ENCODE measurements around the gene TBCCD1.
"Not testable (repeated sequence)": the region's sequence is repeated elsewhere in the genome, so short reads cannot be mapped to it uniquely, and the experiment has no call there.

The TBCCD1 gene

DNA sequence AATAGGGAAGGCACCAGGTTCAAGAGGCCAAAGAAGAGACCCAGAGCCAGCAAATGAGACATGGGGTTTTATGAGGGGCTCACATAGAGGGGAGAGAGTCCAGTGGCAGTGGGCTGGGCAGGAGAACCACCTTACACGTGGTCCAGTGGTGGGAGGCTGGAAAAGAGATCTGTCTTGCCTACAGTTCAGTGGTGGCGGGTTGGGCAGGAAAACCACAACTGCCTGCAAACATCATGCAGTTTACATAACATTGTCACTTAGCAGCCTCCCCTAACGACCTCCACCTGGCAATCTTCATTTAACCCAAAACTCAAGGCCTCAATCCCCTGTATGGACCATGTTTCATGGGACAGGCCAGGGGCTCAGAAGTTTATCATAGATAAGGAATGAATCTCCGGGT lies 52.0 kb downstream of the TBCCD1 start:
- no peak for DNase-seq

DNA sequence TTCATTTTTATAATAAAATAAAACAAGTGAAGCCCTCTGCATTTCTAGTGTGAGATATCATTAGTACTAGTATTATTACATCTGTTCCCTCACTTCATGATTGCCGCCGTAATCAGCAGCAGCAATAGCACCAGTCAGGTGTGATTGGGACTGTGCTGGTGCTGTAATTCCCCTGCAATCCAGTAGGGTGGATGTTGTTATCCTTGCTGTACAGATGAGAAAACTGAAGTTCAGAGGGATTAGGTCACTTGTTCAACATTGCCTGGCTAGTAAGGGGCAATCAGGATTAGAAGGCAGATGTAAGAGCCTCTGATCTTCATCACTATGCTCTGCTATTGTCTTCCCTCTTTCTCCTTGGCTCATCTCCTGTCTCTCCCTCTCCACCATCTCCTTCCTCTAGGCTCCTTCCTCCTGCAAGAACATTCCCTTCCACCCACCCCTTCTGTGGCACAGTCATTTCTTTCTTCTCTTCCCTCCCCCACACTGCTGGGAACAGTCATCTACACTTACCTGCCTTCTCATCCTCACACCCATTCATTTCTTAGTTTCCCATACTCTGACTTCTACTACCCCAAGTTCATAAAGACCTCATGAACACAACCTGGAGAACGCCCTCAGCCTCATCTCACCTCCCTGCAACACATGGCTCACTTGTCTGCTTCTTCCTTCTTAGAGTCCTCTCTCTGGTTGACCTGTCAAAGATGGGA lies 52.7 kb downstream of the TBCCD1 start:
- DNase-seq: no peak

DNA sequence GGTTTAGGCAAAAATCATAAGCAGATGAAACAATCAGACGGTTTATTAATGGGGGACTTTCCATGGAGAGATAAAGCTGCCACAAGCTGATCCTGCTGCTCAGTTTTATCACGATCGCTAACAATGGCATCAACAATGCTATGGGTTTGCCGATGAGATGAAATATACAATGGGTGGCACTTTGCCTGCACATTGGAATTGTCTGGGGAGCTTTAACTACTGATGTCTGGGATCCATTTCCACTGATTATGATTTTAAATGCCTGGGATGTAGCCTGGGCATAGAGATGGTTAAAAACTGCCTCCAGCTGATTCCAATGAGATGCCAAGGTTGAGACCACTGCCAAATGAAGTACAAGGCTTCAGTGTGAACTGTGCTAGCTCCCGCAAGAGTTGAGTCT lies 53.8 kb downstream of the TBCCD1 start:
- DNase-seq: no peak

DNA sequence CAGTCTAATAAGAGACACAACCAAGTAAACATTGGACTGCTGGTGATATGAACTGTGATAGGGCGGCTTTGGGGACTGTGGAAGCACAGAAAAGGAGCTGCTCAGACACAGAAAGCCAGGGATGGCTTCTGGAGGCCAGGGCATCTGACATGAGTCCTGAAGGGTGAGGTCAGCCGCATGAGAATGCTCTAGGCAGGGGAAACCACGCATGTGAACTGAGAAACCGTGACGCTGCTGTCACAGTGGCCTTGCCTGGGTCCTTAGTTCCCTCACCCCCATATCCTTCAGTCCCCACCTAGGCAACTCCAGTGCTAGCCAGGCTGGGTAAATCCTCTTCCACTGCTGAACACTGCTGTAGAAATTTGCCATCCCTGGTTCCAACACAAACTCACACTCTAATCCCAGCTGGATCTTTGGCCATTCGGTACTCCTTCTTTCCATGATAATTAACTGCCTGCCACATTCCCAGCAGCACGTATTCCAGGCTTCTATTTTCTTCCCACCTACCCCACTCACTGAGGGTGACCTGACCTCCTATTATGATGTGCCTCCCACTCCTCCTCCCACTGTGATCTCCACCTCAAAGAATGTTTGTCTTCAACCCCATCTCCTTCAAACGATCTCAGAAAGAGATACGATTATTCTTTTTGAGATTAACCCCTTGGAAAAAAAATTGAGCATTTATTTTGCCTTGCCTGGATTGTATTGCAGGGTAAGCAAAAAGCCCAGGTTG lies 54.4 kb downstream of the TBCCD1 start:
- no peak for DNase-seq

DNA sequence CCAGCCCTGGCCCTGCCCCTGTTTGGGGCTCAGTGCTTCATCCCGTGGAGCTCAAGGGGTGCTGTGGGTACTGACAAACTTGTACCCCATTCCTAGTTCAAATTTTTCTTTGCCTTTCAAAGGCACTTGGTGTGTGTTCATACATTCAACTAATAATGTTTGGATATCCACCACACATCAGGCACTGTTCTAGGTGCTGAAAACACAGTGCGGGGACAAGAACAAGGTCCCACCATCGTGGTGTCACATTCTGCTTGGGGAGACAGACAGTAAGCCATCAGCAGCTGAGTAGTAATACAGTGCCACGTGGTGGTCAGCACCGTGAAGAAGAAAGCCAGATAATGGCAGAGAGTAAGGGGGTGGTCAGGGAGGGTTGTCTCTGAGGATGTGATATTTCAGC lies 55.4 kb downstream of the TBCCD1 start:
- DNase-seq: no peak

DNA sequence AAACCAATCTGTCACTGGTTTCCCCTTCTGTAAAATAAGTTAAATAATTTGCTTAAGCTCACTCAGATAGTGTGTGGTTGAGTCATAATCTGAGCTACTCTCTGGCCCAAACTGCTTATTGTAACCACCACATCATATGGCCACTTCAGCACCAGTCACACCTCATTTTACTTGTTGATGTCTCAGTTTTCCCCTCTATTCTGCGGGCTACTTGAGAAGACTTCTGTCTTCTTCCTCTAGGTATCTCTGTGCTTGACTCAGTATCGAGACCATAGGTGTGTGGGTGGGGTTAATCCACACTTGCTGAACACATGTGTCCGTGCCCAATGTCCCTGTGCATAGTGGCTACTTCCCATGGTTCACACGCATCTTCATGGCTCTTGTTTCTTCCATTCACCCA lies 55.9 kb downstream of the TBCCD1 start:
- DNase-seq: no peak

DNA sequence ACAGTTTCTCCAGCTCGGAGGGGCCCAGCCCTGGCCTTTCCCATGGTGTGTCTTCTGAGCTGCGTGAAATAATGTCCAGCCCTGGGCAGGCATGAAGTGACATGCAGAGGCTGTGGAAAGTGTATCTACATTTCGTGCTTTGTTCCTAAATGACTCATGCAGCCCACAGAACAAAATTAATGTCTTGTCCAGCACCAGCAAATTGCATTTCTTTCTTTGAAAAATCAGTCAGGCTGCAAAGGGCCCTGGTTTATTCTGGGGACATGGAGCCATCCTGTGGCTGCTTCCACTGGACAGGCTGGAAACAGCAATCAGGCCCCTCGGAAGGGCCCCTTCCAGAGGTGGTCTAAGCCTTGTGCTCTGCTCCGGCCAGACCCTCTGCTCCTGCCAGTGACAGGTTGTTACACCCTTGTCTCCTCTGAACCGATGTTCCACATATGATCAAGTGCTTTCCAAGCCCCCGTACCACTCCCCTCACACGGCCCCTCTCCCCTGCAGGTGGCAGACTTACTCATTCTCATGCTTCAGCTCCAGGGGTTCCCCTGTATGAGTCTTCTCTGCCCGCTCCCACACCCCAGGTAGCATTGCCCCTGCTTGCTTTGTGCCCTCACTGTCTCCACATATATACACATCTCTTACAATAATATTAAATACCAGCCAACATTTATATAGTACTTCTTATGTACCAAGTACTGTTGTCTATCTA lies 56.6 kb downstream of the TBCCD1 start:
- no peak for DNase-seq

DNA sequence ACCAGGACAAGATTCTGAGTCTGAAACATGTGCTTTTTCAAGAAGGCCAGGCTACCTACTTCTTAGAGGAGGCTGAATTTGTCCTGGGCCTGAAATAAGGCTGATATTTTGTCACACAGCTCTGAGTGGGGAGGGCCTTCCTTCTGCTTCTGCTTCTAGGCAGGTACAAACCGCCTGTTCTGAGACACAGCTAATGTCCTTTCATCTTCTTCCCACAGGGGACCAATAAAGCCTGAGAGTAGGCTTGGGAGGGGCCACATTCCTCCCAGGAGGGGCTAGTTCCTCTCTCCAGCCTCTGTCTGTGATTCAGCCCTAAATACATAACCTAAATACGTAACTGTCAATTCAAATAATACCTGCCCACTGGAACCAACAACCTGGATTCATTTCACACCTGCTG lies 57.7 kb downstream of the TBCCD1 start:
- DNase-seq: no peak

DNA sequence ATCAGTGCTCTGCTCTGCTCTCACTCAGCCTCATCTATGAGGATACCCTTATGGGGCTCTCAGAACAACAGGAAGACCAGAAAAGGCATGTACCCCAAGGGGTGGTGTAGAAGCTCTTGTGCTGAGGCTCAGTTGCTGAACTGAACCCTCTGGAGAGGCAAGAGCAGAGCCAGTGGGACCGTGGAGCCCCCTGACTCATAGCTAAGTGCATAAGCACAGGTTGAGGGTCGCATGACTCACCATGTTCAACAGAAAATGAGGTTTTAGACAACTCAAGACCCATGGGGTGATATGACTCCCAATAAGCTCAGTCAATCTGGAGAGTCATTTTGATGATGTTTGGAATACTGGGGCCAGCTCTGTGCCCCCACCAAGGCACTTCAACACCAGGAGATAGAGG lies 60.3 kb downstream of the TBCCD1 start:
- no peak for DNase-seq

DNA sequence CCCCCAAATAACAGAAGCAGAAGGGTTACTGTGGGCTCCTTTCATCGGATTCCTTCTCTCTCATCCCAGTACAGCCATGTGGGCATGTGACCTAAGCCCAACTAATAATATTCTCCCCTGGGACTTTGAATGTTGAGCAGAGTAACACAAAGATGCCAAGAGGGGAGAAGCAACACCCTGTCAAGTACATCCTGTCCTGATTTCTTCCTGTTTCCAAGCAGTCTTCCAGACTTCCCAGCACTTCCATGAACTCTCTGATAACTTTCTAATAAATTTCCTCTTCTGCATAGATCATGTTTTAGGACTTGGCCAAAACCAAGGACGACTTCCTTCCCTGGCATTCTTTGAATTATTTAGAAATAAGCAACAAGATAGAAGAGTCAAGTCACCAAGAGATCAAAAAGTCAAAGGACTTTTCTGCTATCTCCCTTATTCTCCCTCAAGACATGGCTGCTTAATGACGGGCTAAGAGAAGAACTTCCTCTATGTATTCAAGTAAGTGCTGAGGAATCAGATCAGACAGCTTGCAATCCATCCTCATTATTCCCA lies 60.9 kb downstream of the TBCCD1 start:
- DNase-seq: no peak

DNA sequence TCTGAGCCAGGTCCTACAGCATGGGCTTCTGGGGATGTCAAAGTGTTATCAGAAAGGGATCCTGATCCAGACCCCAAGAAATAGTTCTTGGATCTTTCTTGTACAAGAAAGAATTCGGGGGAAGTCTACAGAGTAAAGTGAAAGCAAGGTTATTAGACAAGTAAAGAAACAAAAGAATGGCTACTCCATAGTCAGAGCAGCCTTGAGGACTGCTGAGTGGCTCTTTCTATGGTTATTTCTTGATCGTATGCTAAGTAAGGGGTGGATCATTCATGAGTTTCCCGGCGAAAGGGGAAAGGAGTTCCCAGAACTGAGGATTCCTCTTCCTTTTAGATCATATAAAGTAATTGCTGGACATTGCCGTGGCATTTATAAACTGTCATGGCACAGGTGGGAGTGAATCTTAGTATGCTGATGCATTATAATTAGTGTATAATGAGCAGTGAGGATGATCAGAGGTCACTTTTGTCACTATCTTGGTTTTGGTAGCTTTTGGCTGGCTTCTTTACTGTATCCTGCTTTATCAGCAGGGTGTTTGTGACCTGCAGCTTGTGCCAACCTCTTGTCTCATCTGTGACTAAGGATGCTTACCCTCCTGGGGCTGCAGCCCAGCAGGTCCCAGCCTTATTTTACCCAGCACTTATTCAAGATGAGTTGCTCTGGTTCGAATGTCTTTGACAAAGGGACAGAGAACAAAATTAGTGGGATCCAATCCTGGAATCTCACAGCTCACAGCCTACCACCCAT lies 64.0 kb downstream of the TBCCD1 start:
- DNase-seq: no peak

DNA sequence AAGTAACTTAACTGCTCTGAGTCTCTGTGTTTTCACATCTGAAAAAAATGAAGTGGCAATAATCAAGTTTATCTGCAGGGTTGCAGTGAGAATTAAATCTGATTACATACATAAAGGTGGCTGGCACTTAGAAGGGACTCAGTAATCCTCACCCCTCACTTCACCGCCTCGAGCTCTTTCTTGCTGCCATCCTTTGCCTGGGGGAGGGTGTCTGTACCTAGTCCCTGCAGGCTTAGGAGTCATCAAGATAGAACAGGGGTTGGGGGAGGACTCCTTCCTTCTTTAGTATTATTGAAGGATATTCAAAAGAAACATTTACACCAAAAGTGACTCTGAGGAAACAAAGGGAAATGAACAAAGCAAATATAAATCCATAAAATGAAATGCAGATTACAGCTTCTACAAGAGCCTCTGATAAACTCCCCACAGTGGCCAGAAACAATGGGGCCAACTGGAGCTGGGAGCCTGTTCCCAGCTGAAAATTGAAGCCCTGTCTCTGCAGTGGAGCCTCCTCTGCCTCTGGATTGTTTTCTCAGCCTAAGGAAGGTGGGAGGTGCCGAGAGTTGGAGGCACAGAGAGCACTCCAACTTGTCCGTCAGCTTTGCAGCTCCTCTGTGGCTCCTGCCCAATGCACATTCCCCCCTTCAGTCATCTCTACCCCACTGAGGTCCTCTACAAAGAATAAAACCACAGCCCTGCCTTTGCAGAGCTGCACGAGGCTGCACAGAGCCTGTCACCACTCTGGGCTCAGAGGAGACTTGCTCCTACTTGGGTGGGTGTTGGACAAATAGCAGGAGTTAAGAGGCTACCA lies 64.8 kb downstream of the TBCCD1 start:
- DNase-seq: no peak

DNA sequence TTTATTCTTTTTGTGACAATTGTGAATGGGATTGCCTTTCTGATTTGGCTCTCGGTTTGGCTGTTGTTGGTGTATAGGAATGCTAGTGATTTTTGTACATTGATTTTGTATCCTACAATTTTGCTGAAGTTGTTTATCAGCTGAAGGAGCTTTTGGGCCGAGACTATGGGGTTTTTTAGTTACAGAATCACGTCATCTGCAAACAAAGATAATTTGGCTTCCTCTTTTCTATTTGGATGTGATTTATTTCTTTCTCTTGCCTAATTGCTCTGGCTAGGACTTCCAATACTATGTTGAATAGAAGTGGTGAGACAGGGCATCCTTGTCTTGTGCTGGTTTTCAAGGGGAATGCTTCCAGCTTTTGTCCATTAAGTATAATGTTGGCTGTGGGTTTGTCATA lies 67.2 kb downstream of the TBCCD1 start:
- not testable (repeated sequence) for DNase-seq

DNA sequence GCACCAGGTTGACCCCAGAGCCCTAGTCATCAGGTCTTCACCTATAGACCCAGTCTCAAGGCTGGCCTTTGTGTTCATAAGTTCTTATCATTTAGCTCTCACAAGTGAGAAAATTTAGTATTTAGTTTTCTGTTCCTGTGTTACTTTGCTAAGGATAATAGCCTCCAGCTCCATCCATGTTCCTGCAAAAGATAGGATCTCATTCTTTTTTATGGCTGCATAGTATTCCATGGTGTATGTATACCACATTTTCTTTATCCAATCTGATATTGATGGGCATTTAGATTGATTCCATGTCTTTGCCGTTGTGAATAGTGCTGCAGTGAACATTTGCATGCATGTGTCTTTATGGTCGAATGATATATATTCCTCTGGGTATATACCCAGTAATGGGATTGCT lies 69.1 kb downstream of the TBCCD1 start:
- DNase-seq: not testable (repeated sequence)

DNA sequence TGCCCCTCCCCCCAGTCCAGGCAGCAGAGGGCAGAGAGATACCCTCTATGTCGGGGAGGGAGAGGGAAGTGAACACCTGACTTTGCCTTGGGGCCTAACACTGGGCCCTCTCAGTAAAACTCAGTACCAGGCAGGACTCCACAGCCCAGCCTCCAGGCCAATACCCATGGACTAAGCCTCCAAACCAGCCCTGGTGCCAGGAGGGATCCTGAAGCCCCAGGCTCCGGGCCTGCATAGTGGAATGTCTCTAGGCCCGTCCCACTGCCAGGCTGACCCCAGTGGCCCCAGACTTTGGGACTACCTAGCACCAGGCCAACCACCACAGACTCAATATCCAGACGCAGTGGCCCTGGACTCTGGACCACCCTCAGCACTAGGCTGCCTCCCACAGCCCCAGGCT lies 69.5 kb downstream of the TBCCD1 start:
- no peak for DNase-seq

DNA sequence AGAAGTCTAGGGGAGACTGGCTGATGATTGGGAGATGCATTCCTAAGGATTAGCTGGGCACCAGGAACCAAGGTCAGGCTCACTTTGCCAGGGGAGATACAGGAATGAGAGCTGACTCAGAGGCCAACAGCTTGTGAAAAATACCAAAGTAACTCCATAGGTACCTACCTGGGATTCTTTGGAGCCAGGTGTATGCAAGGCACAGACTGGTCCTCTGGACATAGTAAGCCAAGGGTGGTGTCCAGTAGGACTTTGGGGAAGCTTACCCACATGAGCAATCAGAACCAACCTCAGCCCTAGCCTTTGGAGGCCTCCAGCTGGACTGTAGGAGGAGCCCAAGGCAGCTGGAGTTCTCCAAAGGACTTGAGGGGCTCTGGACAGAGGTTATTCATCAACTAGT lies 70.5 kb downstream of the TBCCD1 start:
- no peak for DNase-seq

All from activated CD4-positive, CD25-positive, alpha-beta regulatory T cell treated with anti-CD3 and anti-CD28 coated beads, Interleukin-2, amount 50 U/mL, for 72 hours (primary cell).